HG03457 (cell line): ENCODE measurements around the gene USE1.

Source experiments
- ATAC-seq: cut with Tn5 transposase; IDR thresholded peaks from one replicate; pipeline ENCODE4 v1.9.1; 2021; ENCODE audit warnings: moderate number of reproducible peaks; ENCODE audit not compliant: unreplicated experiment

The USE1 gene

GRCh38 chr19:17256130-17256529 is 41.0 kb downstream of the USE1 start:
- ATAC-seq: no peak

- ATAC-seq: no peak
Observed at GRCh38 chr19:17259118-17259780, 44.1 kb downstream of the USE1 start.

- no peak for ATAC-seq
Observed at GRCh38 chr19:17259934-17260333, 44.8 kb downstream of the USE1 start.

GRCh38 chr19:17260842-17261325 is 45.7 kb downstream of the USE1 start:
- ATAC-seq: peak; percentile 58

GRCh38 chr19:17262557-17262956 is 47.4 kb downstream of the USE1 start:
- no peak for ATAC-seq

GRCh38 chr19:17263712-17264640 is 48.8 kb downstream of the USE1 start:
- no peak for ATAC-seq

GRCh38 chr19:17264641-17264979 is 49.5 kb downstream of the USE1 start, which contains the start of gene USHBP1:
Gene USHBP1, minus strand, starts transcription at chr19:17264745. Its CDS starts 446 bp downstream, at chr19:17264299.
- no peak for ATAC-seq

GRCh38 chr19:17266026-17266425 is 50.9 kb downstream of the USE1 start:
- no peak for ATAC-seq

- ATAC-seq: no peak
Observed at GRCh38 chr19:17266589-17266974, 51.4 kb downstream of the USE1 start.

GRCh38 chr19:17266975-17267788 is 52.0 kb downstream of the USE1 start, which contains the start of gene BABAM1:
Gene BABAM1, plus strand, starts transcription at chr19:17267443. Its CDS starts 1,364 bp downstream, at chr19:17268807.
- peak; percentile 74 for ATAC-seq

GRCh38 chr19:17268754-17269153 is 53.6 kb downstream of the USE1 start:
- no peak for ATAC-seq
